ENCODE measurements around the gene CENPU. TPM values are rescaled to one million over a fixed set of nuclear protein-coding genes. Genes with fewer than 3 reads are reported as not detected.
A peak's percentile ranks its signal among the peaks of the same experiment; 100 is the strongest.
"Not testable (repeated sequence)": the region's sequence is repeated elsewhere in the genome, so short reads cannot be mapped to it uniquely, and the experiment has no call there.

CENPU gene
- total and polyA plus RNA-seq, 2 of the 13 experiments (the other 11 are each of a cell fraction or from before 2014, with no cell fraction given): 11.7 to 35.8 TPM

- no peak for TF ChIP-seq ETS1 (CRISPR knock-in tag; IDR thresholded peaks at IDR 0.05)
- TF ChIP-seq NR0B2 (CRISPR knock-in tag; IDR thresholded peaks at IDR 0.05): peak; percentile 97
- peak; percentile 82 for TF ChIP-seq ETV5 (CRISPR knock-in tag; IDR thresholded peaks at IDR 0.05; ENCODE audit: borderline replicate concordance)
- TF ChIP-seq CEBPB (IDR thresholded peaks at IDR 0.05; ENCODE audit: borderline replicate concordance, low read depth, low read length): no peak
- TF ChIP-seq TOPORS (CRISPR knock-in tag; IDR thresholded peaks at IDR 0.05): no peak
Observed at GRCh38 chr4:184733654-184734524, at the start of gene CENPU (continued).

- intact Hi-C loops (cut with micrococcal nuclease; ENCODE audit: unreplicated experiment): no loop called here
Observed at GRCh38 chr4:184782731-184783373, 49.0 kb upstream of the CENPU start.

GRCh38 chr4:184779160-184779559 is 45.3 kb upstream of the CENPU start:
- WGBS (ENCODE audit: low lambda C conversion rate): 92% methylated on average over 4 of the region's 4 CpGs
- H3K27ac ChIP-seq (ENCODE audit: extremely low read length, insufficient read depth, low read length); DNase-seq (ENCODE audit: low spot score); H4K20me1 ChIP-seq (ENCODE audit: insufficient read depth, low read length); BruUV-seq (replicated peaks); H3K4me2 ChIP-seq (ENCODE audit: low read depth, low read length); H3K36me3 ChIP-seq (replicated peaks in 1 of 2; ENCODE audit: control insufficient read depth in 1 of 2, insufficient read depth in 2 of 2, low read length in 2 of 2); intact Hi-C loops (cut with micrococcal nuclease; ENCODE audit: unreplicated experiment); CTCF ChIA-PET (ENCODE audit: low intra/inter-chr PET ratio, low total read pairs); POLR2A ChIA-PET; H3K27me3 ChIP-seq (ENCODE audit: control insufficient read depth in 1 of 2, insufficient read depth in 2 of 2, low read length in 2 of 2); FAIRE-seq; H3K79me2 ChIP-seq (ENCODE audit: insufficient read depth, low read length); ATAC-seq; H3K4me1 ChIP-seq (ENCODE audit: insufficient read depth, low read length); H3K9me3 ChIP-seq (ENCODE audit: low read length); H2AFZ ChIP-seq (ENCODE audit: low read length); in situ Hi-C loops (cut with HindIII; ENCODE audit: extremely low pct_ligation_motif_present, low pct_unique_long_range_greater_than_20kb); H3K9ac ChIP-seq (ENCODE audit: insufficient read depth, low read depth, low read length); H3K4me3 ChIP-seq (replicated peaks in 1 of 3; ENCODE audit: insufficient read depth in 1 of 3, low read depth in 2 of 3, low read length in 3 of 3): not testable (repeated sequence)

More at GRCh38 chr4:184782731-184783373, 49.0 kb upstream of the CENPU start:
- no peaks in the 10 kb centered on the region for H4K20me1 ChIP-seq (ENCODE audit: insufficient read depth, low read length)
- H3K9ac ChIP-seq (ENCODE audit: insufficient read depth, low read depth, low read length): no peak overlapping the region
- H3K36me3 ChIP-seq (replicated peaks in 1 of 2; ENCODE audit: control insufficient read depth in 1 of 2, insufficient read depth in 2 of 2, low read length in 2 of 2): peaks cover 1 to 21% of the 10 kb centered on the region in 2 experiments; a peak in 4 of 5 replicates
- no peaks in the 10 kb centered on the region for H3K4me1 ChIP-seq (ENCODE audit: insufficient read depth, low read length)
- DNase-seq (ENCODE audit: low spot score) (no peak), FAIRE-seq (no peak), ATAC-seq (no peak)
- H2AFZ ChIP-seq (ENCODE audit: low read length): no peak overlapping the region
- H3K4me2 ChIP-seq (ENCODE audit: low read depth, low read length): no peak overlapping the region
- no peak overlapping the region for H3K27ac ChIP-seq (ENCODE audit: extremely low read length, insufficient read depth, low read length)
- no peak overlapping the region for H3K4me3 ChIP-seq (replicated peaks in 1 of 3; ENCODE audit: insufficient read depth in 1 of 3, low read depth in 2 of 3, low read length in 3 of 3)
- no peaks in the 10 kb centered on the region for H3K79me2 ChIP-seq (ENCODE audit: insufficient read depth, low read length)
- no peaks in the 10 kb centered on the region for H3K27me3 ChIP-seq (ENCODE audit: control insufficient read depth in 1 of 2, insufficient read depth in 2 of 2, low read length in 2 of 2)
- in situ Hi-C loops (cut with HindIII; ENCODE audit: extremely low pct_ligation_motif_present, low pct_unique_long_range_greater_than_20kb): no loop called here
- POLR2A ChIA-PET: no interaction called here
- no TSS peak for BruUV-seq (replicated peaks)
- CTCF ChIA-PET (ENCODE audit: low intra/inter-chr PET ratio, low total read pairs): no interaction called here
- H3K9me3 ChIP-seq (ENCODE audit: low read length): no peaks in the 10 kb centered on the region
- WGBS (ENCODE audit: low lambda C conversion rate): 95% methylated on average over 15 of the region's 17 CpGs
- TF ChIP-seq SMAD3 (CRISPR knock-in tag; IDR thresholded peaks at IDR 0.05) (no peak), GABPA (IDR thresholded peaks at IDR 0.05; ENCODE audit: low read depth, low read length) (no peak), GABPA (CRISPR knock-in tag; IDR thresholded peaks at IDR 0.05; ENCODE audit: low read depth) (no peak), RBM22 (optimal IDR thresholded peaks at IDR 0.05; ENCODE audit: low read length) (peak; percentile 38)
